Measurements from ENCODE around the gene TLE1.
"Not testable (repeated sequence)": the region's sequence is repeated elsewhere in the genome, so short reads cannot be mapped to it uniquely, and the experiment has no call there.

TLE1 gene

DNA sequence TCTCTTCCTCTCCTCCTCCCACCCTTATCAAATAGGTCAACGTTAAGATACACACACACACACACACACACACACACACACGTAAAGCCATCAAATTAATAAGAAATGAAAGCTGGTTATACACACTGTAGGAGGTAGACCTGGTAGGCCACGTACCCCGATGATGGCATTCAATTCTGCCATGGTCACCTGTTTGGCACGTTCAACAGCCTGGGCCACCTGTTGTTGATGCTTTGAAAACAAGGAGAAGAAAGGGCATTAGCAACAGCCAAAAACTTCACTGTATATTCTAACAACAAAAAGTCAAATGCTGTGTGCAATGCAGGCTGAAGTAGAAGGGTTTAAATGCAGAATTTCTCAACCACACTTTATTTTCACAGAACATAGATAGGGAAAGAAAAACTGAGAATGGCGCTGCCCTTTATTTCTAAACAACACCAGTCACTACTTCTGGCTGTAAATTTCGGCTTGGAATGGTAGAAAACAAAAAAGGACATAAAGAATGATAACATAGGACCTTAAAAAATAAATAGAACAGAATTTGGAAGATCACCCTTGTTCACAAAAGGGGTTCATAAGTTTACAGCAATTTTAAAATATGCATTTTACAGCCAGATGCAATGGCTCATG lies 37.2 kb downstream of the TLE1 start:
- no peak for DNase-seq (ENCODE audit: low read depth)

DNA sequence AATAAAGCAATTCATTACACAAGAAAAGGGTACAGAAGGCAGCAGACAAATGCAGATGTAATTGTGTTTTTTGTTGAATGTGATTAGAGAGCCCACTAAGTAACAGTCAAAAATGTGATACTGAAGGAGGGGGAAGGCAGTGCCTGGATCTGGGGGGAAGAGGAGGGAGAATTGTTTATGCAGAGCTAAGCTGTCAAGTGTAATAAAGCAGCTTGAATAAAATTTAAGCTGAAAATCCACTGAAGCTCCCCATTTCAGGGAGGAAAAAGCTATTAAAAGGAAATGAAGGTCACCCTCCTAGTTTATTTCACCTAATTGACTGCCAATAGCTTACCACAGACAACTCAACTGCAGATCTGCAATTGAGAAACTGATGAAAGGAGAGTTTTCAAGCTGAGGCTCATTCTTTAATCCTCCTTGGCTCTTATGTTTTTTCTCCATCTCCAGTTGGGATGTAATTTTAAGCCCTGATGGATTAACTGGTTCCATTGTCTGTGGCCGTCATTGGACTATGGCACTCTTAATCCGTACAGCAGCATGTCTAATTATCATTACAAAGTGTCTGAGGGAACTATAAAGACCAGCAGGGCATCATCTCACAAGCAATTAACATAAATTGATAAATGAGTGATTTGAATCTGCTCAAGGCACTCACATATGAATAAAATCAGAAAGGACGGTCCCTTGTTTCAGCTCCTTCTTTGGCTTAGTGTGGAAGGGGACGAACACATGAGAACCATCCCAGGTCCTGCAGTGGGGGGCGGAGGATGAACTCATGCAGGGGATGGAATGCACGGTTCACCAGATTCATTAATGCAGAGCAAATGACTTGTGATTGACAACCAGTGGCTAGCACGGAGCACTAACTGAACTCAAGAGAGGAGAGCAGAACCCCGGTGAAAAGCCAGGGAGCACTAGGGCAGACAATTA lies 38.5 kb downstream of the TLE1 start:
- no peak for DNase-seq (ENCODE audit: low read depth)

DNA sequence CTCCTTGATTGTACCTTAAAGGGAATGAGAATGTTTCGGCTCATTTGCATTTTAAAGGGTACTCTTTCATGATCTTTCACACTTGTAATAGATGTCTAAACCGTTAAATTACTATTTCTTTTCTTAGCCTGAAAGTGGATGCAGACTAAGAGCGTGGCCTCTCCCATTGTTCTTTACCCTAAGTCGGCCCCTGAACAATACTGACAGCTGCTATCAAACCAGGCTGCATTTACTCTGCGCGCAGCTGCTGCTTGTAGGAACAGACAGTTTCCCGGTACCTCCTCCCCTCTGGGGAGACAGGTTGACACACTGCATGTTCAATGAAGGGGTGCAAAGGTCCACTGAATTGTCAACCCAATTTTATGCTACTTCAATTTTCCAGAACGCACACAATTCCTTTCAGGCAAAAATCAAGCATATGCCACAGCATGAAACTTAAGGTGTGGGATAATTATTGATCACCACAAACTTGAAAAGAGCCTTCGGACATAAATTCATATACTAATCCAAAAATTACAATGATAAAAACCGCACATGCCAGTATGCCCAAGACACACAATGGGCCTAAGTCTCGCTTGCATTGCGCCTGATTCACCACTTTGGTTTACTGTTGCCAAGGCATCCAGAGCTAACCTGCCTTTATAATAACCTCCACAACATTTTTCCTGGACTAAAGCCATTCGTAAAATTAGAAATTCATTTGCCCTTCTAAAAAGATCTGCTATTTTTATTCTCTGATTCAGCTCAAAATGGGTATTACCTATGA lies 39.7 kb downstream of the TLE1 start:
- no peak for DNase-seq (ENCODE audit: low read depth)

DNA sequence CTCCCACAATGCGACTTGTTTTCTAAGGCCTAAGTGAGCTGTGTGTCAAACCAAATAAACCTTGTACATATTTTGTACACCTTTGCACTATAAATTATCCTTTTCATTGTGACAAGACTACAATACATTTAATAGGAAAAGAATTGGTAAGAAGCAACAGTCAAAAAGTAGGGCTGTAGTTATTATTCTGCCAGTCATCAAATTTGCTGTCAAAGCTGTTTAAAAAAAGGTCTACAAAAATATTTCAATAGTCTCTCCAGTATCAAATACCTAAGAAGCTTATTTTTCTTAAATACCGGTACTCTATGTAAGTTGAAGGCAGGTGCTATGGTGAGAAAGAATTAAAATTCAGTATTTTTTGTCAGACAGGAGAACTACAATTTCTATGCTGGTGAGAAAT lies 40.5 kb downstream of the TLE1 start:
- DNase-seq (ENCODE audit: low read depth) = no peak

DNA sequence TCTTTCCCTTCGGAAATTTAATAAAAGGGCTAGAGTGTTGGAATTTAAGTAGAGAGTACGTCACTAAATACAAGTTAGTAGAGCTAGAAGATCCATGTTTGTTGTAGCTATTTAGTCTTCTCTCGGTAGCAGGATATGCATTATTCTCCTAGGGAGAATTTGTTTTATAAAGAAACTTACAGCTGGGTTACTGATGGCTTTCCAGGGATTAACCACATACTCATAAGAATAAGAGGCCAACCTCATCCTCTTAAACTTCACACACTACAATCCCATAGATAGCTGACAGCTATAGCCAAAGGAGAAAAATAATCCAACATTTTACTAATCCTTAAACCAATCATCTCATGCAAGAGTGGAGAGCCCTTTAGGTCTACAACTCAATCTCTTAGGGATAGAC lies 43.0 kb downstream of the TLE1 start:
- DNase-seq (ENCODE audit: low read depth) = no peak

DNA sequence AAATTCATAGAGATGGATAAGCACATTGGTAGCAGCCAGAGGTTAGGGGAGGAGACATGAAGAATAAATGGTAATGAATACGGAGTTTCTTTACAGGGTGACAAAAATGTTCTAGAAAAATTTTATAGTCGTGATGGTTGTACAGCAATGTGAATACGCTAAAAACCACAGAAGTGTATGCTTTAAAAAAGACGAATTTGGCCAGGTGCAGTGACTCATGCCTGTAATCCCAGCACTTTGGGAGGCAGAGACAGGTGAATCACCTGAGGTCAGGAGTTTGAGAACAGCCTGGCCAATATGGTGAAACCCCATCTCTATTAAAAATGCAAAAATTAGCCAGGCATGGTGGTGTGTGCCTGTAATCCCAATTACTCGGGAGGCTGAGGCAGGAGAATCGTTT lies 44.8 kb downstream of the TLE1 start:
- not testable (repeated sequence) for DNase-seq (ENCODE audit: low read depth)

DNA sequence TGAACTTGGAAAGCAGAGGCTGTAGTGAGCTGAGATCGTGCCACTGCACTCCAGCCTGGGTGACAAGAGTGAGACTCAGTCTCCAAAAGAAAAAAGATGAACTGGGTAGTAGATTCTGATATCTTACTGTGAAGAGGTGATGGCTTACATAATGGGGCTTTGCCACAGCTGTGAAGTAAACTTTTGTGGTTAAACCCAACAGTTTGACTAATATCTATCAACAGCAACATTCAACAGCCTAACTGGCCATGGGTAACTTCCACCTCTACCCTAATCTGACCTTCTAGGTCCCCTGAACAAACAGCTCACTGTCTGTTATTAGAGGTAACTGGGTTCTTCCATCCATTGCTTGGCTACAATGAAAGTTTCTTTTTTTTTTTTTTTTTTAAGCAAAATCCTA lies 52.1 kb downstream of the TLE1 start:
- no peak for DNase-seq (ENCODE audit: low read depth)

DNA sequence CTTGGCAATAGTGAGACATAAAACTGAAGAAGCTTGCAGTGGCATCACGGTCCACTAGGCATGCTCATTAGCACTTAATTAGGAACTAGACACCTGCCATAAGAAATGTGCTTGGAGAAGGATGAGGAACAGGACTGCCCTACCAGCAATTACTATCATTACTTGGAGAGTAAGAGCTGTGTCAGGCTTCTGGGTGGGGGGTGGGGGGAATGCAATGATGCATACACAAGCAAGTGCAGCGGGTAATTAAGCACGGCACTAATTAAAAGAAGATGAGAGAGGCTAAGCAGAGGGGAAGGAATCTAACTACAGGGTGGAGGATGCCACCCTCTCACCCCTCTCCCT lies 53.1 kb downstream of the TLE1 start:
- no peak for DNase-seq (ENCODE audit: low read depth)

DNA sequence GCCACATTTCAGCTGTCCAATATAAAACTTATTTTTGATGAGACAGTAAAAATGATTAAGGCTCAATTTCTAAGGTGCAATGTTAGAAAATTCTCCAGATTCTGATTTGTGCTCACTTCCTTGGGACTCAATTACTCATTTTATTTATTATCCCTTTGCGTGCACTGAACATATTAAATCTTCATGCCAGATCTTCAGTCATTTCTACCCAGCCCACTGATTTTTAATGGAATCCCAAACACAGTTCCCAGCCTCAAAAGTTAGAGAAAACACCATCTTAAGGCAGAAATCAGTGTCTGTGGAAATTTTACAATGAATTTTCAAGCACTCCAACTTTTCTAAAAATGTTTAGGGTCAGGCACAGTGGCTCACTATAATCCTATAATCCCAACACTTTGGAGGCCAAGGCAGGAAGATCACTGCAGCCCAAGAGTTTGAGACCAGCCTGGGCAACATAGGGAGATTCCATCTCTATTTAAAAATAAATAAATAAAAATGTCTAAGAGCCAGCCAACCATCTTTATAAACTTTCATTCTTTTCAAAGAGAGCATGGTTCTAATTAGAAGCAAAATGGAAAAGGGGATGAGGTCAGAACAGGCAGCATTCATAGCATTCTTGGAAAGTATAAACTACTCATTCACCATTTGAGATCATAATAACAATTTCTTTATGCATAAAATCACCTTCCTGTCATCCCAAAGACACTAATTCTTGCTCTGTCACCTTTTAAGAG lies 53.7 kb downstream of the TLE1 start:
- no peak for DNase-seq (ENCODE audit: low read depth)

DNA sequence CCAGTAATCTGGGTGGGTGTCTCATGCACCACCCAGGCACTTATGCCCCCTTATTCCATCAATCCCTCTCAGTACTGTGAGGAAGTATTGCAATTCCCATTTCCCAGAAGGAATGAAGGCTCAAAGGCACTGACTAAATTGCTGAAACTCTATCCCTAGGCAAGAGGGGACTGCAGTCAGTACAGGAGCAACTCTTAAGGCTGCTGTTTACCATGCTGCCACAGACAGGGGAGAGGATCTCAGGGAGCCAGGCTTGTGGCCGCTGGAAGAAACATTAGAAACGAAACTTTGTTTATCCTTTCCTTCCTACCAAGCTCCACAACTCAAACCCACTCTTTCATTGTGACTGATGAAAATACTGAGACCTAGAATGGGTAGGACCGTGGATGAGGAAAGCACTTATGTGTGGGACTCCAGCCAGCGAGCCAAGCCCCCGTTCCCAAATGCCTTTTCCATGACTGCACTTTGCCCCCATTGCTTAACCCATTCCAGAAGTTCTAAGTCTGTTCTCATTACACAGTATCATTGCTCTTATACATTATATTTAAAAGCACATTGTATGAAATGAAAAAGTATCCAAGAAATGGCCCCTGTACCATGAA lies 54.3 kb downstream of the TLE1 start:
- DNase-seq (ENCODE audit: low read depth) = no peak

DNA sequence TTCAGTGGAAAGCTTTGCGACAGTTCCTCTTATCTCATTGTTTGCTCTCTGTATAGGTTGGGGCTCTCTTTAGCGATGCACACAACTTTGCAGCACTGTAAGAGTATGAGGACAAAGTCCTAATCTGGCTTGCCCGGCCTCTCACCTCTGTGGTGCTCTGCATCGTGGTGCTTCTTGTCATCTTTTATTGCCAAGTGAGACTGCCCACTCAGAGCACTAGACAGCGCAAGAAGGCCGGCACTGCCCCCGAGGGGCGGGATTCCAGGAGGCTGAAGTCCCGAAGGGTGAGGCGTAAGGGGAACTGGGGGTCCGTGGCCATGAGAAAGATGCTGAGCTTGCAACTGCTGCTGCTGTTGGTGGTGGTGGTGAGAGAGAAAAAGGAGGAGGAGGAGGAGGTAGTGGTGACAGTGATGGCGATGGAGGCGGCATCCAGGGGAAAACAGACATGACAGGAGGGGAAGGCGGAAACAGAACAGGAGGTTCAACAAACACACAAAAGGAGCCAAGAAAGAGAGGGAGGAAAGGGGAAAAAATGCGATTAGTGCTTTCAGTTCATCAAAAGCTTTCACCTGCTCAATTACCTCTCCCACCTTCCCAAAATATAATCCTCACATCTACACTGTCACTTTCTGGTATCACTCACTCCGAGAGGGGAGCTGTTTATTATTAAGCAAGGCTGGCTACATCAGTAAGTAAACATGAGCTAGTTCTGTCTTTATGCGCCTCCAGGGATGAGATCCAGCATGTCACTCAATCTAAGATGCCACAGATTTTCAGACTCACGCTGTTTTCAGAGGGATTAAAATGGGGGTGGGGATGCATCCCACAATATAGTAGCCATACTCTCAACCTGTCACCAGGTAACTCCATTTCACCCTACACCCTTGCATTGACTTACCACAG lies 55.1 kb downstream of the TLE1 start:
- no peak for DNase-seq (ENCODE audit: low read depth)

DNA sequence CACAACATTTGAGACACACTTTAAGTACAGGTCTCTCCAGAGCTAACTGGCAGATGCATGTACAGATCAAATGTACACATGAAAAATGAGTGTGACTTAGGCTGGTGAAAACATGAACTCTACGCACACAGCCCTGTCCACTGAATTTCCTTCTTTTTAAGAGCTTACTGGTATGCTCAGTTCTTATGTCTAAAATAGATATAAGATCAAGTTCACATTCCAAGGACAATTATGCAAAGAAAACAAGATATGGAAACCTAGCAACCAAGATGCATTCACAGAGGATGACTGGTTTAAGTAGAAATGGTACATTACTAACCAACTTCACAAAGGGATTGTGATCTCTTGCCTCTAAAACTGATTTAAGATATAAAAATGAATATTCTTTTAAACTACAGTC lies 56.7 kb downstream of the TLE1 start:
- DNase-seq (ENCODE audit: low read depth) = peak; percentile 24

DNA sequence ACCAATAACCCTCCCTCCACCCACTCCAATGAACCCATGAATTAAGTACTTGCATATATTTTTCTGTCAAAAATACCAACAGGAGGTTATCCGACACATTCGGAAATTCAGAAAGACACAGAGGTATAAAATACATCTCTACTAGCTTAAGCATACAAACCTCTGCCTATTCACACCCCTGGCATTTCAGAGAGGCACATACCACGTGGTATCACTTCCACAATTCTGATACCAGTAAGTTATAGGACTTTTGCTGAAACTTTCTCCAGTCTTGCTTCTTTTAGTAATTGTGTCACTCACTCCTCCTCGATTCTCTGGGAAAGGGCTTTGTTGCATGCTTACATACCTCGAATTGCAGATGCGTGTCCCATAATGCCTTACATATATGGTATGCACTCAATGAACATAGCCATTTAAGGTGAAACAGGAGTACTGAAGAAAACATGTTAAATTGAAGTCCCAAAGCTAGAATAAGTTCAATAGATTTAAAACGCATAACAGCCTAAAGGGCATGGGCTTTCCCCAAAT lies 58.1 kb downstream of the TLE1 start:
- DNase-seq (ENCODE audit: low read depth) = no peak

DNA sequence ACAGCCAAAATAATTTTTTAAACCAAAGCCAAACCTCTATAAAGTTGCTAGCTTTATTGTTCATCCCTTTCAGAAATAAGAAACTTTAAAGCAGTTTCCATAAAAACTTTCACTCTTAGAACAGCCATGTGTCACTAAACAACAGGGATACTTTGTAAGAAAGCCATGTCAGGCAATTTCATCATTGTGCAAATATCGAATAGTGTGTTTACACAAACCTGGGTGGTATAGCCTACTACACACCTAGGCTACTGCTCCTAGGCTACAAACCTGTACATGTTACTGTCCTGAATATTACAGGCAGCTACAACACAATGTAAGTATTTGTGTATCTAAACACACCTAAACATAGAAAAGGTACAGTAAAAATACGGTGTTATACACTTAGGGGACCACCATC lies 59.9 kb downstream of the TLE1 start:
- no peak for DNase-seq (ENCODE audit: low read depth)

DNA sequence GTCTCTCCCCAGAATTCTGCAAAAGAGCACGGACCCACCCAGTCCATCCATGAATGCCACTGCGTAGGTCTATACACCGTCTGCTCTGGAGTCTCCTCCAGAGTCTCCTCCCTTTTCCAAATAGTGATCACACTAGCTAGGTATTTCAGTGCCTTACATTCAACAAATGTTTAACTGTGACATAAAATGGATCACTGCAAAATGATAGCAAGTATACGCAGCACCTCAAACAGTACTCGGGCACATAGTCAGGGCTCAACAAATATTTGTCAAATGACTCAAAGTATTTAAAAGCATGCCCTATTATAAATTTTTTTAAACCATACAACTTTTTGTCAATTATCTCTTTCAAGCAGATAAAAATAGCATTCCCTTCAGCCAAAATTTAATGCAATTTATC lies 60.5 kb downstream of the TLE1 start:
- DNase-seq (ENCODE audit: low read depth) = peak; percentile 30

DNA sequence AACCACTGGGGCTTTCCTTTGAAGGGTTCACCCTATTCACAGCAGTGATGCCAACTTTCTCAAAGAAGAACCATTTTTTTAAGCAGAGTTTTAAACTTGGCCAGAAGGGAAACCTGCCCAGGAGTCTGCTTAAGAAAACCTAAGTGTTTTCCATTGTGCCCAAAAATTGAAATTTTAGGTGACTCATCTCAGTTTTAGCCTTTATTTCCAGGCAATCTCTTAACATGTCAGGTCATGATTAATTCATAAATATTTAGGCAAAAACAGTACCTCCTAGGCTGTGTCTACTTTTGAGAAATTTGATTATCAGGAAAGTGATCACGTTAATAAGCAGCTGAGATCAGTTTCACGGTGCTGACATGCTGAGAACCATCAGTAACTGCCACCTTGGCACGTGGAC lies 61.9 kb downstream of the TLE1 start:
- no peak for DNase-seq (ENCODE audit: low read depth)

DNA sequence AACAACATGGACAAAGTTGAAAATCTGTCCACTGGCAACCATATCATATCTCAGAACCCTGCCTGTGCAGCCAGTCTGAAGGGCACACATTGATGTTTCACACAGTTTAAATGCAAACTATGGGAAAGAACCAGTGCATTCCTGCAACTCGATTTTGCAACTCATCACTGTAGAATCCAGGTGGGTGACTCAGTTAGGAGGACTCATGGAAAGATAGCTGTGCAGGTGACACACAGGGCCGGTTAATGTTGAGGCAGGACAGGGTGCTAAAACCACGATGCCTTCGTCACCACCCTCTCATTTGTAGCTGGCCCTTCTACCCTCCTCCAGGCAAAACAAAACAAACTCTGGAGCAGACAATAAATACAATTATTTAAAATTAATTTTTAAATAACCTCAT lies 62.8 kb downstream of the TLE1 start:
- DNase-seq (ENCODE audit: low read depth) = no peak

DNA sequence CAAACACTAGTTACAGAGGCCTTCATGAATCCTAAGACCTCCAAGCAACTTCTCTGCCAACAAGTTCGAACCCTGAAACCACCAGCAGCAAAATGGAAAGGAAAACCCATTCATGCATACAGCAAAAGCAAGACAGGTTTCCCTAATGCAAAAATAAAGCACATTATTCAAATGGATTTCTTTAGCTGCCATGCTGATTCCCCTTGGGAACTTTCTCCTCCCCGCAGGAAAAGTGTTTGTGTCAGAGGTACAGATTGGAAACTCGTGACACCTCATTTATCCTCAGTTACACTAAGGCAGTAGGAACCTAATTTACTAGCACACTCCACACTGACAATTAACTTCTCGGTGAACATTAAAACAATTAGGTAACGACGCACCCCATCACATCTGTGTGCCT lies 63.4 kb downstream of the TLE1 start:
- DNase-seq (ENCODE audit: low read depth) = no peak

DNA sequence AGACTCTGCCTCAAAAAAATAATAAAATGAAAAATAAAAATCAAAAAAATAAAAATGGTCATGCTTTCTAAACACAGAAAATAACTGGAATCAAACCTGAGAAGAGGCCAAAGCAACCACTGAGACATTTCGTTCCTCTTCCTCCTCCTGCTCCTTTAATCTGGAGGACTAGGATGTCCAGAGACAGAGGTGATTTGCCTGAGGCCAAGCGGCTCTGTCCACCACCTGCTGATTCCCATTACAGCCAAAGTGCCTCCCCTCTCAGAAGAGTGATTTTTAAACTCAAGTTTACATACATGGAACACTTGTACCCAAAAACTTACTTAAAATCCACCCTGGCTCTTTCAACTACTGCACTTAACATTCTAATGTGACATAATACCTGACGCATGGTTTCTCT lies 65.6 kb downstream of the TLE1 start:
- DNase-seq (ENCODE audit: low read depth) = no peak

DNA sequence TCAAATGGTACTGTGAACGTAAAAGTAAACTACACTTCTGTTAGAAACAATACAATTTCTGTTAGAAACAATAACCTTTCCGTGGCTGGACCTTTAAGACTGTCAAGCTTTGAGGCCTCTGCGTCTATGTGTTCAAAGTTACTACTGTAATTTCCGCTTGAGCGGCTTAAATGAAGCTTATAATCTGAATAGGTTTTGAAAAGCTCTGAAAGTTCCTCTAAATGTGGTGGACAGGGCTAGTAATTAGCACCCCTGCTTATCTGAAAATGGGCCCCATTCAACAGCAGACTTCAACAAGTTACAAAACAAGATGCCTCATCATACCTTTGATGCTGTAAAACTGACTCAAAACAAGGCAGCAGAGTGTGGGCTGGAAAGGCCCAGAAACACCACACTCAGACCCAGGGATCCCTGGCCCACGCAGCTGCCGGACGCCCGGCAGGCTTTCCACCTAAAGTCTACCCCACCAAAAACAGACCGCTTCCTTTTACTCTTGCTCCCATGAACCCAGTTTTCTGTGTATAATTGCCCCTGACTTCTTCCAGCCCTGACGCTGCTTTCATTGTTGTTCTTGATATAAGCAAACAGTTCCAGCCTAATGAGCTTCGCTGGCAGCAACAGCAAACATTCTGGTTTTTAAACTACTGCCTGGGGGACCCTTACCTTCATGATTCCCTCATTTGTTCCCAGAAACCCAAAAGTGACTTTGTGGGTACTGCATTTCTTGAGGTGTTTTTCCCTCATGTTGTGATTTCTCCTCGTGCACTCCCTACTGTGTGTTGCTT lies 66.7 kb downstream of the TLE1 start:
- no peak for DNase-seq (ENCODE audit: low read depth)
